GM21723 (cell line): ENCODE measurements around the gene CHD1.
A peak's percentile ranks its signal among the peaks of the same experiment; 100 is the strongest.

Experiments
- ATAC-seq: cut with Tn5 transposase; IDR thresholded peaks from one replicate; pipeline ENCODE4 v1.9.1; 2021; ENCODE audit warnings: mild to moderate bottlenecking, moderate library complexity; ENCODE audit not compliant: unreplicated experiment

Gene CHD1

GRCh38 chr5:98936948-98937715 is 8.3 kb upstream of the CHD1 start:
- no peak for ATAC-seq

DNA sequence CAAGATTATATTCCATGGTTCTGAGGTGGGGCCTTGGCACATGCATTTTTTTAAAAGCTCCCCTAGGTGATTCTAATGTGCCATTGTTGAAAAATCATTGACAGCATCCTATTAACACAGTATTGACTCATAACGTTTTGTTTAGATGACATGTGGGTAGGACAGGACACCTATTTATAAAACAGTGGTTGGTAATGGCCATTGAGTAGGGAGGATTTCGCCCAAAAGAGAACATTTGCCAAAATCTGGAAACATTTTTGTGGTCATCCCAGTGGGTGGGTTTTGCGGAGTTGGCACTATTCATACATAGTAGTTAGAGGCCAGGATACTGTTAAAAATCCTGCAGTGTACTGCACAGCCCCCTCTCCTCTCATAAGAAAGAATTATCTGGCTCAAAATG is 6.4 kb upstream of the CHD1 start:
- ATAC-seq, result no peak

GRCh38 chr5:98934546-98934945 is 5.7 kb upstream of the CHD1 start:
- no peak for ATAC-seq

- peak; percentile 28 for ATAC-seq
Measured at GRCh38 chr5:98933445-98934072, 4.8 kb upstream of the CHD1 start.

GRCh38 chr5:98930972-98931762 is 2.4 kb upstream of the CHD1 start:
- ATAC-seq, result no peak

DNA sequence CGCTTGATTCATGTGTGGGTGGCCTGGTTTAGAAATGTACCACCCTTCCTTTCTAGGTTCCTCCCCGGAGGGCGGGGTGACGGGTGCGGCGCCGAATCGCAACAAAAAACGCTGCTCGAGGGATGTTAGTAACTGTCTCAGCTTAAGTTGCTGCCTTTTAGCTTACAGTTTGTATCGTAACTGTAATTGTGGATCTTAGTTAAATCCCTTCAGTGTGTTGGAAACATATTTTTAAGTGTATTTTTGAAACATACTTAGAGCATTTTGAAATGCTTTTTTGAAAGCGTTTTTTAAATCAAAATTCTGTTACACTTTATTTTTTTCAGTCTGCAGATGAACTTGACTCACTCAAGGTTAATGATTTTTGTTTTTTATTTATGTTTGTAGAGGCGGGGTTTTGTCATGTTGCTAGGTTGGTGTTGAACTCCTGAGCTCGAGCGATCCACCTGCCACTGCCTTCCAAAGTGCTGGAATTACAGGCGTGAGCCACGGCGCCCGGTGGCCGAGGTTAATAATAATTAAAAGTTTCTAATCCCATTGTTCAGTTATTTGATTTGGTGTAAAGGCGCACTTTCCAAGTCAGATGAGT is 997 bp upstream of the CHD1 start:
- peak; percentile 67 for ATAC-seq

DNA sequence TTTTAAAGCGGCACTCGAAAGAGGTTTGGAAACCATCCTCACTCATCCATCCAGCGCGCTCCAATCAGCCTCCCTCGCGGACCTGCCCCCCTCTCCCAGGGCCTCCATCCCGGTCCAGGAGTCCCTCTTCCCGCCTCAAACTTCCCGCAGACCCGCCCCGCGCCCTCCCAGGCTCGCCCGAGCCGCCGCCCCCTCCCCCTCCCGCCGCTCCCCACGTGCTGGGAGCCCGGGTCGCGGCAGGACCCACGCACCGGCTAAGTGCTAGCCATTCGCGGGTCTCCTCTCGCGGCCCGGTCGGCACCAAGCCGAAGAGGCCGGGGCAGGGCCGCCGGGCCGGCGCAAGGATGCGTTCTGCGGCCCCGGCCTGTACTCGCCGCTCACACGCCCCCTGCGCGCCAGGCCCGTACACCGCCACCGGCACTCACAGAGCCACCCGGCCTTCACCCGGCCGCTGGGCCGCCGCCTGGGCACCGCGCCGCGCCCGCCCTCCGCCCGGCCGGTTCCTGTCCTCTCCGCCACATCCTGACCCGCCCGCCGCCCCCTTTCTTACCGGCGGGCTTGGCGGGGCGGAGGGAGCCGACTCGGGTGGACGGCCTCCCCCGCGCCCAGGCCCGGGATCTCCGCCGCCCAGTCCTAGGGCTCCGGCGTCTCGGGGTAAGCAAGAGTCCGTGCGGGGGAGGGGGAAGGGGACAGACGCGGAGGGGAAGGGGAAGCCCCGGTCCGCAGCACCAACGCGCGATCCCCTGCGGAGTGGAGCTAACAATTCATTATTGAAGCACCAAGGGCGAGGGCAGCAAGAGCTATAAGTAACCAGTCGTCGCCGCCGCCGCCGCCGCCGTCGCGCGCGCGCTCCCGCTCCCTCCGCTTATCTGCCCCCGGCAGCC is 576 bp downstream of the CHD1 start:
- ATAC-seq, result peak; percentile 32

- peak; percentile 23 for ATAC-seq
Measured at GRCh38 chr5:98927242-98927988, 1.4 kb downstream of the CHD1 start.

GRCh38 chr5:98923966-98924365 is 4.8 kb downstream of the CHD1 start:
- no peak for ATAC-seq

DNA sequence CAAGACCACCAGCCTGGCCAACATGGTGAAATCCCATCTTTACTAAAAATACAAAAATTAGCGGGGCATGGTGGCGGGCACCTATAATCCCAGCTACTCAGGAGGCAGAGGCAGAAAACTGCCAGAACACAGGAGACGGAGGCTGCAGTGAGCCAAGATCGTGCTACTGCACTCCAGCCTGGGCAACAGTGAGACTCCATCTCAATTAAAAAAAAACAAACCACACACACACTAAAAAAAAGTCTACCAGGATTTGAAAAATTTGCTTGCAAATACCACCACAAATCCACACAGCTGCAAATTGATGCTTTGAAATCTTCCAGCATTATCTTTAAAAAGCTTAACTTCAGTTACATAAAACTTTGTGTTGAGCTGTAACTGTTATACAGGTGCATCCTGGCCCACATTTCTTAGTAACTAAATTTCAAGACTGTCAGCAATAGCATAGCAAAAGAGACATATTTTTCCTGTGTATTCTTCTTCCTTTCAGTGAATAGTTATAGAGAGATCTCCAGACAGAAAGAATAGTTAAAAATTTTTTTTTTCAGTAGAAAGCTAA is 6.8 kb downstream of the CHD1 start:
- ATAC-seq, result no peak

- no peak for ATAC-seq
Measured at GRCh38 chr5:98917433-98917832, 11.4 kb downstream of the CHD1 start.

DNA sequence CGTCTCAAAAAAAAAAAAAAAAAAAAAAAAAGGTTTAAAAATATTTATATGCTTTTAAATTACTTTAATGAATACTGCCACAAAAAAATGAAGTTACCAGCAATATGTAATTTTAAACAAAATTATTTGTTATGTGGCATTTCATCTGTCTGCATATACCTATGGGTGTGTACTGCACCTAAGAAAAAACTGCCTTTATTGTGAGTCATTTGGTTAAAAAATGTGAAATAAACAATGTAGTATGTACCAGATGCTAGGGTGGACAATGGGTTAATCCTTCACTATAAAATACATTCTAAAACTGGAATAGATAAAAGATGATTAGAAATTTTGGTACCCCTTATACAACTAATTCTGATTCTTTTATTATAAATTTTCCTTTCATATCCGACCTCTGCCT is 12.3 kb downstream of the CHD1 start:
- no peak for ATAC-seq

DNA sequence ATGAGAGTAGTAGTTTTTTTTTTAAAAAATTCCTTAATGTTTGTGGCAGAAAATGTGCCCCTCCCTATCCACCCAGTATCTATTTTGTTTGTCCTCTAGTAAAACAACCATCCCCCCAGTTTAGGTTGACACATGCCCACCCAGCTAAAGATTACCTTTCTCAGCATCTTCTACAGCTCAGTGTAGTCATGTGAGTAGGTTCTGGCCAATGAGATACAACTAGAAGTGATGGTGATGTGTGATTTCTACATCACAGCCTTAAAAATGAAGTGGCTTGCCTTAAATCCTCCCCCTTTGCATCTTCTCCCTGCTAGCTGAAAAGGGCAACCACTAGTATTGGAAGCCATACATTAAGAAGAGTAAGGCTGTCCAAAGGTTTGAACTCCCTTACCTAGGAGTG is 14.9 kb downstream of the CHD1 start:
- ATAC-seq, result no peak

- no peak for ATAC-seq
Measured at GRCh38 chr5:98911280-98912040, 17.3 kb downstream of the CHD1 start.

DNA sequence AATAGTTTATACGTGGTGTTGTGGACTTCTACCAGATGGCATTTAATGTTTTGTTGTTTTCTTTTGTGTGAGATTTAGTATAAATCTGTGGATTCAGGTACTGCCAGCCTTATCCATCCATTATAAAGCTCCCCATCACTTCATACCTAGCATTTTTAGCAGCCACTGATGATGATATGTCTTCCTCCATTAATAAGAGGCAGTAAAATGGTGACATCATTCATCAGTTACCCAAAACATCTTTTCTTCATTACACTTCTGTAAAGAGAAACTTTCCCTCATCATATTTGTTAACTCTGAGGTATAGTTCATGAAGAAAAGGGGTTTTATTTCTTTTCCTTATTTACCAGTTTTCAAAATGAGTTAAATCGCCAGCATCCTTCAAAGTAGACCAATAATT is 19.4 kb downstream of the CHD1 start:
- no peak for ATAC-seq

- ATAC-seq, result no peak
Measured at GRCh38 chr5:98907951-98908350, 20.9 kb downstream of the CHD1 start.

- no peak for ATAC-seq
Measured at GRCh38 chr5:98906756-98907355, 22.0 kb downstream of the CHD1 start.
